Fibroblast of the aortic adventitia (primary cell): ENCODE measurements around the gene KRTAP22-2. TPM values are rescaled to one million over a fixed set of nuclear protein-coding genes. Genes with fewer than 3 reads are reported as not detected.

Experiments used
- DNase-seq: peaks from one replicate; pipeline ENCODE4 v3.0.0-alpha.2; 2010; ENCODE audit warnings: low read depth
- H3K4me3 ChIP-seq: 2 replicates; pipeline ENCODE4 v1.5.1; 2011; ENCODE audit warnings: low read depth, mild to moderate bottlenecking, control low read depth, low read length, moderate library complexity
- CTCF ChIP-seq: IDR thresholded peaks from 2 replicates; pipeline ENCODE4 v1.5.1; 2011; ENCODE audit warnings: mild to moderate bottlenecking, low read length, control low read depth, inconsistent platforms; ENCODE audit not compliant: insufficient read depth
- total RNA-seq: library from RNA; depleted of rRNA; stranded (reverse); fragments of >200 nt; gene quantifications from 2 replicates; pipeline ENCODE4 v1.2.3, GENCODE V29; 2012; ENCODE audit warnings: low replicate concordance

The KRTAP22-2 gene
- total RNA-seq, 1 donor: not detected

- no peak within 1 kb of the TSS for H3K4me3 ChIP-seq
- DNase-seq: no peak
- TF ChIP-seq CTCF: no peak
Observed at GRCh38 chr21:30620522-30620921, 30.3 kb upstream of the KRTAP22-2 start, which contains the start of gene KRTAP20-4. Gene KRTAP20-4, plus strand, starts transcription at chr21:30620627.

DNA sequence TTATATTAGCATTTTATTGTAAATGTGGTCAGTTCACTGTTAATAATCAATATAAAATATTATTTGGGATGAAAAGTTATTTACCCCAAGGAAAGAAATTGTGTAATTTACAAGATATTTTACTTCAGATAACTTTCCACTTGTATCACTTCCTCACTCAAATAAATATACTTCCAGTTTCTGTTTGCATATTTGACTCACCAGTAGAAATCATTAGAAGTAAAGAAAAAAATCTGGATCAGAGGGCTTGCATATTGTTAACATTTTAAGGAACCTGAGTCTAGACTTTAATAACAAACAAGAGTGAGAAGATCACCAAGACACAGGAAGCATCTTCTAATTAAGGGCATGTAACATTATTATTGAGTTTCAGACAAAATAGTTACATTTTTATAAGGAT lies 29.9 kb upstream of the KRTAP22-2 start:
- no peak overlapping the region for H3K4me3 ChIP-seq

GRCh38 chr21:30616125-30616524 lies 25.9 kb upstream of the KRTAP22-2 start, which contains the start of gene KRTAP20-1:
Gene KRTAP20-1, plus strand, starts transcription at chr21:30616425. Its CDS starts 30 bp downstream, at chr21:30616455.
- H3K4me3 ChIP-seq: no peak within 1 kb of the TSS
- DNase-seq: no peak
- no peak for TF ChIP-seq CTCF

More for the DNA sequence above, 29.9 kb upstream of the KRTAP22-2 start:
- TF ChIP-seq CTCF: no peak
- no peak for DNase-seq

GRCh38 chr21:30615199-30615598 lies 25.0 kb upstream of the KRTAP22-2 start:
- no peak for TF ChIP-seq CTCF
- H3K4me3 ChIP-seq: no peak overlapping the region
- no peak for DNase-seq

- DNase-seq: no peak
- H3K4me3 ChIP-seq: no peak within 1 kb of the TSS
- TF ChIP-seq CTCF: no peak
Observed at GRCh38 chr21:30613836-30614235, 23.6 kb upstream of the KRTAP22-2 start, which contains the start of gene KRTAP6-1. Gene KRTAP6-1, minus strand, starts transcription at chr21:30613930. Its CDS starts 26 bp downstream, at chr21:30613904.

- DNase-seq: no peak
- no peak for TF ChIP-seq CTCF
Observed at GRCh38 chr21:30612132-30612531, 21.9 kb upstream of the KRTAP22-2 start.

DNA sequence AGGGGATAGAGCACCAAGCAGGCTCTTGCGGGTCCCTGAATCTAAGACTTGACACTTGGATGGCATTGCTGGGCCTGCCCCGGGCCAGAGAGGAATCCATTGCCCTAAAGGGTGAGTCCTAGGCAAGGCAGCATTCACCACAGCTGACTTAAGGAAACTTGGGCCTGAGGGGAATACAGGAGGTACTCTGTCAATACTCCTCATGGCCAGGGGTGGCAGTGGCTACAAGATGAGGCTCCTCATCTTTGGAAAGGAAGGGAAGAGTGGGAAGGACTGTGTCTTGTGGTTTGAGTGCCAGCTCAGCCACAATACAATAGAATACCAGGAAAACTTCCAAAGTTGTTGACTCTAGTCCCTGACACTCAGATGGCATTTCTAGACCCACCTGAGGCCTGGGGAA lies 15.8 kb upstream of the KRTAP22-2 start:
- TF ChIP-seq CTCF: no peak
- no peak for DNase-seq
- H3K4me3 ChIP-seq: no peak overlapping the region

More at GRCh38 chr21:30612132-30612531, 21.9 kb upstream of the KRTAP22-2 start:
- H3K4me3 ChIP-seq: no peak overlapping the region
